Gastrocnemius medialis (tissue), 4 donors: ENCODE measurements around the gene SLC10A3. TPM values are rescaled to one million over a fixed set of nuclear protein-coding genes. Genes with fewer than 3 reads are reported as not detected.

Experiments
- ATAC-seq, 2 donors: fragments of 150-250 bp; one replicate each; pipeline ENCODE4 v1.9.1; 2016
- DNase-seq, 2 donors: peaks; one replicate each; pipeline ENCODE4 v3.0.0-alpha.2; 2019
- H3K27ac ChIP-seq, 4 donors: fragments of 200-600 bp; sonication (generic); 1 replicate in 1 of 4; 2 replicates in 3 of 4; pipeline ENCODE4 v1.5.1; 2016 to 2018; ENCODE audit warnings: mild to moderate bottlenecking in 2 of 4, moderate library complexity in 1 of 4
- H3K27me3 ChIP-seq, 3 donors: fragments of 200-600 bp; sonication (generic) in 2 of 3; 1 replicate in 1 of 3; 2 replicates in 2 of 3; pipeline versions ENCODE4 v1.5.1 to v1.6.0; 2016 to 2019; ENCODE audit warnings: mild to moderate bottlenecking in 1 of 3, moderate library complexity in 1 of 3
- H3K36me3 ChIP-seq, 2 donors: fragments of 200-600 bp; sonication (generic) in 1 of 2; one replicate each; pipeline ENCODE4 v1.5.1; 2017 to 2018
- H3K4me1 ChIP-seq, 2 donors: fragments of 200-600 bp; sonication (generic) in 1 of 2; one replicate each; pipeline ENCODE4 v1.5.1; 2016 to 2017; ENCODE audit warnings: mild to moderate bottlenecking in 2 of 2
- H3K4me3 ChIP-seq, 4 donors: fragments of 200-600 bp; sonication (generic) in 3 of 4; 1 replicate in 1 of 4; 2 replicates in 3 of 4; pipeline ENCODE4 v1.5.1; 2016 to 2019; ENCODE audit warnings: mild to moderate bottlenecking in 2 of 4
- H3K9me3 ChIP-seq, 3 donors: fragments of 200-600 bp; sonication (generic) in 2 of 3; 1 replicate in 1 of 3; 2 replicates in 2 of 3; pipeline ENCODE4 v1.5.1; 2016 to 2019
- CTCF ChIP-seq, 5 experiments: fragments of 450-650 bp in 3 of 5; fragments of 200-600 bp in 2 of 5; sonication (generic) in 2 of 5; IDR thresholded peaks in 4 of 5; conservative IDR thresholded peaks in 1 of 5; 1 replicate in 4 of 5; 2 replicates in 1 of 5; pipeline ENCODE4 v1.5.1; 2016 to 2019; ENCODE audit warnings: antibody characterized with exemption in 5 of 5, mild to moderate bottlenecking in 3 of 5, moderate library complexity in 3 of 5
- POLR2A ChIP-seq, 2 donors: fragments of 450-650 bp; IDR thresholded peaks; one replicate each; pipeline ENCODE4 v1.6.1; 2017; ENCODE audit warnings: antibody characterized with exemption in 2 of 2, mild to moderate bottlenecking in 2 of 2, moderate library complexity in 2 of 2
- in situ Hi-C, 4 donors: fragments of 200-750 bp; cut with MboI; loops; one replicate each; pipeline versions ENCODE4 v1.15.0 to v1.8.0; 2017; ENCODE audit warnings: low sequenced_read_pairs in 4 of 4
- intact Hi-C: fragments of 100-400 bp; cut with DNase I; formaldehyde crosslinking; loops from one replicate; pipeline ENCODE4 v1.15.1; 2023; ENCODE audit warnings: low total_unique reads
- total RNA-seq, 4 donors: library from RNA; depleted of rRNA; stranded (reverse); fragments of >200 nt; gene quantifications; one replicate each; pipeline versions ENCODE4 v1.1.0 to v1.2.3, GENCODE V29; 2016

The SLC10A3 gene
- total RNA-seq, 4 donors from 2014 or later, result 11.8 to 33.3 (median 21.0) TPM

DNA sequence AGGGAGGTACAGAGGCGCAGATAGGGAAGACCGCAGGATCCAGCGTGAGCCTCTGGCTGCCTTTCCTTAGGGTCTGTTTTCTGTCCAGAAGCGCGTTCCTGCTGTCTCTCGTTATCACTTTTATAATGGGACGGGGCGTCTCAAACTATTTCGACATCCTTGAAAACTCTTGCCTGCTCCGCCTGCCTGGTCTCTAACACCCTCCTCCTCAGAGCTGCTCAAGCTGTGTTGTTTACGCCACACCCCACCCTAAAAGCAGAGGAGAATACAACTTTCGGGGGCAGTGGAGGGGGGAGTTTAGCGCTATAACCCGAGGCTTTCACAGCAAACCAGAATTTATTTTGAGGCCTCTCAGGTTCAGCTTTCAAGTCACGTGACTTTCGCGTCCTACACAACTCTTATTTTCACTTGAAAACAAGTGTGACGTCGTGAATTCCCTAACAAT lies 26.2 kb upstream of the SLC10A3 start:
- TF ChIP-seq CTCF (IDR thresholded peaks at IDR 0.05 in 4 of 5, conservative IDR thresholded peaks at IDR 0.05 in 1 of 5), result peak in 1 of 5 experiments; percentile 10
- no peak for TF ChIP-seq POLR2A (IDR thresholded peaks at IDR 0.05)
- H3K4me3 ChIP-seq, result peak overlapping the region; percentile 46 to 74 (median 56)
- peak in 1 of 2 donors; percentile 46 for DNase-seq

DNA sequence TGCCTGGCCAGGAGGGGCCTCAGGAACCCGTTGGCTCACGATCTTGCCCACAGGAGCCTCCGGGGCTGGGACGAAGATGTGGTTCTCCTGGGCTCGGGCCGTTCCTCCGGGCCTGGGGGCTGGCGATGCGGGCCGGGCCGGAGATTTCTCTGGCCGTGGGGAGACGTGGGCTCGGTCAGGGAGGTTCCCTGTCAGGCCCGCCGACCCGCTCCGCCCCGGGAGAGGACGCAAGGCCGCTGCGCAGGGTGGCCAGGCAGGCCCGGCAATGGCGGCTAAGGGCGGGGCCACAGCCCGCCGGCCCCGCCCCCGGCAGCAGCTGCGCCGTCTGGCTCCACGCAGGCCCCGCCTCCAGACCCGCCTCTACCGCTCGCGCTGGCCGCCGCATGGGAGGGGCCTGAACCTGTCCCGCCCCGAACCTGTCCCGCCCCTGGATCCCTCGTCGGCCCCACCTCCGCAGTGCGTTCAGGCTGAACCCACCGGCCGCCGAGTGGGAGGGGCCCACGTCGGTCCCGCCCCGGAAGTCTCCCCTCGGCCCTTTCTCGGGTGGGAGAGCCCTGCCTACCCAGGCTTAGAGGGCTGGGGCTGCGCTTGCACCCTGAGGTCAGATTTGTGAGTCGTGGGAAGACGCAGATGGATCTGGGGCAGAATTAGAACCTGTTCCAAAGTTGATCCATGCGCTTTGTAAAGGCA lies 25.7 kb upstream of the SLC10A3 start, which contains the start of gene FAM3A:
Gene FAM3A, minus strand, starts transcription at position 267 of the 690 bp plus-strand sequence. CDS start 460 bp downstream, outside the sequence.
- intact Hi-C loops, result loop anchor here (1.0 to 10.0 kb wide), 4 partner anchors 26 to 591 kb away; partner anchors contain the start of genes ARHGAP4, LAGE3, RPL10 and SLC10A3

More for the DNA sequence above, 26.2 kb upstream of the SLC10A3 start:
- in situ Hi-C loops (no loop called here), intact Hi-C loops (loop anchor here (1.0 to 10.0 kb wide), 4 partner anchors 26 to 592 kb away; partner anchors contain the start of genes ARHGAP4, LAGE3, RPL10 and SLC10A3)
- peak; percentile 34 to 37 for ATAC-seq
- H3K27me3 ChIP-seq, result no peaks in the 10 kb centered on the region
- H3K9me3 ChIP-seq, result no peaks in the 10 kb centered on the region
- H3K27ac ChIP-seq, result peak overlapping the region; percentile 88 to 96 (median 92)
- no peaks in the 10 kb centered on the region for H3K36me3 ChIP-seq
- peaks cover 0 to 12% of the 10 kb centered on the region in 2 donors for H3K4me1 ChIP-seq

DNA sequence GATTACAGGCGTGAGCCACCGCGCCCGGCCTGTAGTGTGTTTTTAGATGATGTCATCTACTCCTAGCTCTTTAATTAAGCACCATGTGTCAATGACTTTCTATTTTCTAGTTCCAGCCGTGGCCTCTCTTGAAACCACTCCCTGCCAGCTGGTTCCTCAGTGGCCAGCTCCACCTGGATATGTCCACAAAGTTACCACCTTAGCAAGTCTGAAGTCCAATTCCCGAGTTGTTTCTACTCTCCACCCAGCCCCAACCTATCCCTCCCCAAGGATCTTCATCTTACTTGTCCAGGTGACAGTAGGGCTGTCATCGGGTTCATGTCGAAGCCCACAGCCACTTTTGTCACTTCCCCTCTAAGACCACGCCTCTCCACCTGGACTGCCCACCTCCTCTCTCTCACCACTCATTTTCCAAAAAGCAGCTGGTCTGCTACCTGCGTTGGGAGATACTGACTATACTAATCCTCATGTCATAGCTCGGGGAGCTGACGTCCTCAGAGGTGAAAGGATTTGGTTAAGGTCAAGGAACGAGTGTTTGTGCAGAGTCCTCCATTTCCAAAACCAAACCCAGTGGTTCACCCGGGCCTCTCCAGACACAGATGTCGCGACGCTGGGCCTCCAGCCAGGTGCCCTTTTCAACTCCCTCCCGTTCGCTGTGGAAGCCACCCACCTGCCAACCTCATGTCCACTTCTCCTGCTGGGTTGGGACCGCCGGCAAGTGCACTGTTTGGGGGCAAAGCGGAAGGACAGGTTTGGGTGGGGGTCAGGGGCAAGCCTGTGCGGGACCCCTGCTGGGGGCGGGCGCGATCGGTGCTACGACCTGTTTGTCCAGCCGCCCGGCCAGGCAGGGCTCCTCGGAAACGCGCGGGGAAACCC lies 24.9 kb upstream of the SLC10A3 start:
- Histone ChIP-seq H3K4me3 (peak overlapping the region; percentile 68 to 89 (median 72)), H3K4me1 (peaks cover 0 to 12% of the 10 kb centered on the region in 2 donors), H3K27ac (peak overlapping the region; percentile 88 to 96 (median 95)), H3K27me3 (no peaks in the 10 kb centered on the region), H3K36me3 (no peaks in the 10 kb centered on the region), H3K9me3 (no peaks in the 10 kb centered on the region)
- intact Hi-C loops (loop anchor here (5.0 to 10.0 kb wide), 2 partner anchors 118 to 591 kb away; partner anchors contain the start of genes ARHGAP4 and RPL10), in situ Hi-C loops (no loop called here)
- no peak for TF ChIP-seq POLR2A (IDR thresholded peaks at IDR 0.05)
- TF ChIP-seq CTCF (IDR thresholded peaks at IDR 0.05 in 4 of 5, conservative IDR thresholded peaks at IDR 0.05 in 1 of 5), result no peak
- peak in 1 of 2 donors; percentile 38 for DNase-seq
- peak; percentile 25 to 42 for ATAC-seq

More for the DNA sequence above, 25.7 kb upstream of the SLC10A3 start, which contains the start of gene FAM3A:
- in situ Hi-C loops, result no loop called here
- Histone ChIP-seq H3K36me3 (no peaks in the 10 kb centered on the region), H3K27ac (peak within 1 kb of the TSS; percentile 88 to 96 (median 95)), H3K4me1 (peaks cover 0 to 12% of the 10 kb centered on the region in 2 donors), H3K4me3 (peak within 1 kb of the TSS; percentile 68 to 89 (median 72)), H3K27me3 (no peaks in the 10 kb centered on the region), H3K9me3 (no peaks in the 10 kb centered on the region)
- DNase-seq (peak; percentile 93), ATAC-seq (peak; percentile 86 to 92)
- peak; percentile 88 to 89 for TF ChIP-seq POLR2A (IDR thresholded peaks at IDR 0.05)
- no peak for TF ChIP-seq CTCF (IDR thresholded peaks at IDR 0.05 in 4 of 5, conservative IDR thresholded peaks at IDR 0.05 in 1 of 5)

DNA sequence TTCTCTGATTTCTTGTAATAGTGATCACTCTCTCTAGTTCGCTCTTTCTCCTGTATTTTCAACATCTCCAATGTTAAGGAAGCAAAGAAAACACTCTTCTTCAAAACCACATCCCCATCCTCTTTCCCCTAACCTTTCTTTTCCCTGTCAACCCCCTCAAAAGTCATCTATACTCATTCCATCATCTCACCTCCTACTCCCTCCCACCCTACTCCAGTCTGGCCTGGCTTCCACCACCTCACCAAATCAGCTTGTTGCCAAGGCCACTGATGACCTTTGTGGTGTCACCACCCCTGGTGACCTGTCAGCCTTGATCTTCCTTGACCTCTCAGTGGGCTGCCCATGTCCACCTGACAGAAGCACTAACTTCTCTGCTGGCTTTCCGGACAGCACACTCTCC lies 23.3 kb upstream of the SLC10A3 start:
- H3K4me1 ChIP-seq, result peaks cover 0 to 12% of the 10 kb centered on the region in 2 donors
- no peaks in the 10 kb centered on the region for H3K9me3 ChIP-seq
- no peak for DNase-seq
- in situ Hi-C loops (no loop called here), intact Hi-C loops (loop anchor here (10.0 kb wide), 1 partner anchor 589 kb away; the partner anchor contains the start of gene ARHGAP4)
- TF ChIP-seq CTCF (IDR thresholded peaks at IDR 0.05 in 4 of 5, conservative IDR thresholded peaks at IDR 0.05 in 1 of 5) (no peak), POLR2A (IDR thresholded peaks at IDR 0.05) (no peak)
- no peak for ATAC-seq
- H3K27me3 ChIP-seq, result no peaks in the 10 kb centered on the region
- H3K36me3 ChIP-seq, result no peaks in the 10 kb centered on the region
- no peak overlapping the region for H3K4me3 ChIP-seq
- H3K27ac ChIP-seq, result no peak overlapping the region
